HG03066 (cell line): ENCODE data around the gene DDA1.
A peak's percentile ranks its signal among the peaks of the same experiment; 100 is the strongest.
"Not testable (repeated sequence)": the region's sequence is repeated elsewhere in the genome, so short reads cannot be mapped to it uniquely, and the experiment has no call there.

Source experiments
- ATAC-seq: cut with Tn5 transposase; IDR thresholded peaks from one replicate; pipeline ENCODE4 v1.9.1; 2021; ENCODE audit warnings: low read depth; ENCODE audit not compliant: unreplicated experiment

DDA1 gene

GRCh38 chr19:17340302-17340870 lies 31.0 kb downstream of the DDA1 start:
- no peak for ATAC-seq

- ATAC-seq = no peak
Observed at GRCh38 chr19:17340871-17341357, 31.6 kb downstream of the DDA1 start.

- no peak for ATAC-seq
Observed at GRCh38 chr19:17341386-17341785, 32.0 kb downstream of the DDA1 start.

GRCh38 chr19:17341845-17342244 lies 32.5 kb downstream of the DDA1 start:
- ATAC-seq = no peak

GRCh38 chr19:17346109-17346671 lies 36.8 kb downstream of the DDA1 start:
- no peak for ATAC-seq

GRCh38 chr19:17347361-17347760 lies 38.0 kb downstream of the DDA1 start:
- no peak for ATAC-seq

- ATAC-seq = no peak
Observed at GRCh38 chr19:17347877-17348276, 38.5 kb downstream of the DDA1 start.

- no peak for ATAC-seq
Observed at GRCh38 chr19:17348700-17349099, 39.3 kb downstream of the DDA1 start.

- ATAC-seq = no peak
Observed at GRCh38 chr19:17351815-17352435, 42.6 kb downstream of the DDA1 start.

GRCh38 chr19:17352608-17353280 lies 43.4 kb downstream of the DDA1 start:
- no peak for ATAC-seq

- no peak for ATAC-seq
Observed at GRCh38 chr19:17353386-17353785, 44.0 kb downstream of the DDA1 start.

- no peak for ATAC-seq
Observed at GRCh38 chr19:17357078-17357666, 47.8 kb downstream of the DDA1 start.

- no peak for ATAC-seq
Observed at GRCh38 chr19:17357724-17358123, 48.4 kb downstream of the DDA1 start.

GRCh38 chr19:17358395-17358794 lies 49.0 kb downstream of the DDA1 start:
- no peak for ATAC-seq

- no peak for ATAC-seq
Observed at GRCh38 chr19:17359905-17360800, 50.8 kb downstream of the DDA1 start.

GRCh38 chr19:17363852-17364605 lies 54.7 kb downstream of the DDA1 start:
- not testable (repeated sequence) for ATAC-seq

GRCh38 chr19:17365361-17365760 lies 56.0 kb downstream of the DDA1 start:
- no peak for ATAC-seq

GRCh38 chr19:17370026-17370587 lies 60.7 kb downstream of the DDA1 start:
- ATAC-seq = peak; percentile 94
